ENCODE results near the gene FRS2.

FRS2 gene

GRCh38 chr12:69466867-69467266, 3.3 kb upstream of the FRS2 start:
- DNase-seq (ENCODE audit: low read depth, low spot score): no peak

GRCh38 chr12:69467366-69467765, 2.8 kb upstream of the FRS2 start:
- DNase-seq (ENCODE audit: low read depth, low spot score): no peak

GRCh38 chr12:69468237-69469026, 1.8 kb upstream of the FRS2 start:
- no peak for DNase-seq (ENCODE audit: low read depth, low spot score)

GRCh38 chr12:69469854-69470188, 367 bp upstream of the FRS2 start:
- DNase-seq (ENCODE audit: low read depth, low spot score): no peak

- no peak for DNase-seq (ENCODE audit: low read depth, low spot score)
Observed at GRCh38 chr12:69471076-69471430, 865 bp downstream of the FRS2 start.

- DNase-seq (ENCODE audit: low read depth, low spot score): no peak
Observed at GRCh38 chr12:69471667-69472385, 1.6 kb downstream of the FRS2 start.

GRCh38 chr12:69473262-69473661, 3.1 kb downstream of the FRS2 start:
- DNase-seq (ENCODE audit: low read depth, low spot score): no peak

- no peak for DNase-seq (ENCODE audit: low read depth, low spot score)
Observed at GRCh38 chr12:69474456-69474855, 4.3 kb downstream of the FRS2 start.

GRCh38 chr12:69475237-69475975, 5.2 kb downstream of the FRS2 start:
- DNase-seq (ENCODE audit: low read depth, low spot score): no peak

- DNase-seq (ENCODE audit: low read depth, low spot score): no peak
Observed at GRCh38 chr12:69476276-69477017, 6.3 kb downstream of the FRS2 start.

- no peak for DNase-seq (ENCODE audit: low read depth, low spot score)
Observed at GRCh38 chr12:69479675-69480074, 9.5 kb downstream of the FRS2 start.

- no peak for DNase-seq (ENCODE audit: low read depth, low spot score)
Observed at GRCh38 chr12:69480698-69481097, 10.5 kb downstream of the FRS2 start.

- DNase-seq (ENCODE audit: low read depth, low spot score): no peak
Observed at GRCh38 chr12:69481133-69481532, 10.9 kb downstream of the FRS2 start.

- DNase-seq (ENCODE audit: low read depth, low spot score): no peak
Observed at GRCh38 chr12:69483700-69484099, 13.5 kb downstream of the FRS2 start.

- no peak for DNase-seq (ENCODE audit: low read depth, low spot score)
Observed at GRCh38 chr12:69484428-69484827, 14.2 kb downstream of the FRS2 start.

- no peak for DNase-seq (ENCODE audit: low read depth, low spot score)
Observed at GRCh38 chr12:69490920-69491643, 20.9 kb downstream of the FRS2 start.

GRCh38 chr12:69492739-69493138, 22.6 kb downstream of the FRS2 start:
- DNase-seq (ENCODE audit: low read depth, low spot score): no peak

- DNase-seq (ENCODE audit: low read depth, low spot score): no peak
Observed at GRCh38 chr12:69495071-69495470, 24.9 kb downstream of the FRS2 start.

- DNase-seq (ENCODE audit: low read depth, low spot score): no peak
Observed at GRCh38 chr12:69497308-69498026, 27.3 kb downstream of the FRS2 start.

- DNase-seq (ENCODE audit: low read depth, low spot score): no peak
Observed at GRCh38 chr12:69500631-69501030, 30.4 kb downstream of the FRS2 start.

All from activated naive CD8-positive, alpha-beta T cell treated with anti-CD3 and anti-CD28 coated beads, Interleukin-2, amount 50 U/mL, for 16 hours (primary cell).